Neuronal stem cell (in vitro differentiated cells): ENCODE measurements around the gene PTPRD.
"Not testable (repeated sequence)": the region's sequence is repeated elsewhere in the genome, so short reads cannot be mapped to it uniquely, and the experiment has no call there.

Source experiments
- DNase-seq: peaks from one replicate; pipeline ENCODE4 v3.0.0-alpha.2; 2013; ENCODE audit warnings: low spot score
- H2AFZ ChIP-seq: one replicate; pipeline ENCODE4 v1.6.1; 2013; ENCODE audit warnings: mild to moderate bottlenecking, low read length, inconsistent platforms
- H2AK5ac ChIP-seq: 2 replicates; pipeline ENCODE4 v1.6.1; 2013; ENCODE audit warnings: low read depth, mild to moderate bottlenecking, inconsistent platforms, low read length, moderate library complexity, mixed read lengths
- H2BK120ac ChIP-seq: 2 replicates; pipeline ENCODE4 v1.6.1; 2013; ENCODE audit warnings: low read depth, mild to moderate bottlenecking, inconsistent platforms, low read length, moderate library complexity, mixed read lengths
- H2BK12ac ChIP-seq: one replicate; pipeline ENCODE4 v1.6.1; 2013; ENCODE audit warnings: low read length, inconsistent platforms
- H2BK15ac ChIP-seq: 2 replicates; pipeline ENCODE4 v1.6.1; 2013; ENCODE audit warnings: mild to moderate bottlenecking, low read length, inconsistent platforms, mixed read lengths
- H2BK5ac ChIP-seq: one replicate; pipeline ENCODE4 v1.6.1; 2013; ENCODE audit warnings: inconsistent platforms, mild to moderate bottlenecking, low read length, moderate library complexity
- H3K14ac ChIP-seq: one replicate; pipeline ENCODE4 v1.6.1; 2013; ENCODE audit warnings: low read length, inconsistent platforms
- H3K18ac ChIP-seq: 2 replicates; pipeline ENCODE4 v1.6.1; 2013; ENCODE audit warnings: low read length, inconsistent platforms
- H3K23ac ChIP-seq: 2 replicates; pipeline ENCODE4 v1.6.1; 2013; ENCODE audit warnings: low read depth, mild to moderate bottlenecking, mixed read lengths, low read length, inconsistent platforms; ENCODE audit not compliant: poor library complexity
- H3K27ac ChIP-seq: replicated peaks from 3 replicates; pipeline ENCODE4 v1.5.1; 2013; ENCODE audit warnings: low read length, inconsistent platforms
- H3K27me3 ChIP-seq, 3 experiments: 2 replicates each; pipeline ENCODE4 v1.6.1; 2013; ENCODE audit warnings: low read length in 3 of 3, mild to moderate bottlenecking in 2 of 3, inconsistent platforms in 1 of 3, low read depth in 1 of 3, mixed read lengths in 1 of 3, moderate library complexity in 1 of 3; ENCODE audit not compliant: control insufficient read depth in 3 of 3, insufficient read depth in 3 of 3
- H3K36me3 ChIP-seq, 2 donors: replicated peaks in 1 of 2; 2 replicates each; pipeline ENCODE4 v1.6.1; 2013; ENCODE audit warnings: low read length in 2 of 2; ENCODE audit not compliant: control insufficient read depth in 2 of 2, insufficient read depth in 2 of 2
- H3K4ac ChIP-seq: 2 replicates; pipeline ENCODE4 v1.6.1; 2013; ENCODE audit warnings: inconsistent platforms, mild to moderate bottlenecking, low read length, moderate library complexity
- H3K4me1 ChIP-seq, 2 donors: 1 replicate in 1 of 2; 2 replicates in 1 of 2; pipeline ENCODE4 v1.6.1; 2013; ENCODE audit warnings: low read length in 2 of 2, low read depth in 1 of 2; ENCODE audit not compliant: control insufficient read depth in 2 of 2, insufficient read depth in 1 of 2
- H3K4me2 ChIP-seq: one replicate; pipeline ENCODE4 v1.6.1; 2013; ENCODE audit warnings: mild to moderate bottlenecking, low read length, inconsistent platforms; ENCODE audit not compliant: insufficient read depth, poor library complexity, severe bottlenecking
- H3K4me3 ChIP-seq, 2 donors: 2 replicates each; pipeline ENCODE4 v1.5.1; 2013; ENCODE audit warnings: low read length in 2 of 2, mild to moderate bottlenecking in 2 of 2, inconsistent platforms in 1 of 2, moderate library complexity in 1 of 2
- H3K79me1 ChIP-seq: one replicate; pipeline ENCODE4 v1.6.1; 2013; ENCODE audit warnings: low read depth, mild to moderate bottlenecking, inconsistent platforms, low read length, moderate library complexity
- H3K9ac ChIP-seq: one replicate; pipeline ENCODE4 v1.6.1; 2013; ENCODE audit warnings: mild to moderate bottlenecking, low read depth, low read length, inconsistent platforms; ENCODE audit not compliant: poor library complexity
- H3K9me3 ChIP-seq, 2 donors: replicated peaks in 1 of 2; 2 replicates each; pipeline versions ENCODE3 to v1.6.1; 2013; ENCODE audit warnings: low read length in 2 of 2, mild to moderate bottlenecking in 2 of 2, inconsistent platforms in 1 of 2, low read depth in 1 of 2, mixed read lengths in 1 of 2, moderate library complexity in 1 of 2; ENCODE audit not compliant: control insufficient read depth in 2 of 2, insufficient read depth in 1 of 2
- H4K8ac ChIP-seq: one replicate; pipeline ENCODE4 v1.6.1; 2013; ENCODE audit warnings: low read depth, mild to moderate bottlenecking, inconsistent platforms, low read length, moderate library complexity
- H4K91ac ChIP-seq: one replicate; pipeline ENCODE4 v1.6.1; 2013; ENCODE audit warnings: low read length, low read depth, mild to moderate bottlenecking, inconsistent platforms; ENCODE audit not compliant: poor library complexity
- WGBS, 2 donors: extraction: QIAGEN DNeasy Blood & Tissue Kit; methylation state at CpG; one replicate each; pipeline ENCODE4 v1.1.7; 2013; ENCODE audit warnings: missing lambda C conversion rate in 2 of 2, mixed read lengths in 1 of 2; ENCODE audit not compliant: insufficient read length in 2 of 2, insufficient replicate concordance in 1 of 2; ENCODE audit errors: extremely low coverage in 2 of 2; 5-methylcytosine and 5-hydroxymethylcytosine counted together

PTPRD gene

DNA sequence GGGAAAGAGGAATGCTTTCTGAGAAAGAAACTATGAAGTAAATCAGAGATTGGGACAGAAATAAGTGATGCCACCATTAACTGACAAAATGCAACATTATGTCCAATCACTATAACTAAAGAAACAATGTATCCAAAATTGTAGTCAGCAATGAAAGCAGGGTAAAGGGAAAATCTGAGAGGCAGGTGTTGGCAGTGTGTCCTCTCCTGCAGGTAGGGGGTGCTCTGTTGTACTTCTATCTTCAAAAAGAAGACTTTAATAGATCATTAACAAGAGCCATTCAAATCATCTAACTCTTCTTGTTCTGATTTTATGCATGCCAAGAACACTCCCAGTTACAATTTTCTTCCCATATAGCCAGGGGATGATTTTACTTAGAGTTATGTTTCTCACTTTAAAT lies 1275.7 kb downstream of the PTPRD start:
- Histone ChIP-seq H3K4me1 (peaks cover 2 to 4% of the 10 kb centered on the region in 2 donors), H3K18ac (no peak overlapping the region), H3K4me3 (no peak overlapping the region), H3K23ac (no peak overlapping the region), H3K4ac (no peak overlapping the region), H2BK120ac (no peak overlapping the region), H3K4me2 (no peak overlapping the region), H2BK12ac (no peak overlapping the region), H2BK15ac (no peak overlapping the region), H2AK5ac (no peak overlapping the region), H3K27me3 (no peaks in the 10 kb centered on the region), H2BK5ac (no peak overlapping the region), H3K9ac (no peak overlapping the region), H4K8ac (no peak overlapping the region), H3K14ac (no peak overlapping the region), H2AFZ (no peak overlapping the region), H4K91ac (no peak overlapping the region), H3K9me3 (no peaks in the 10 kb centered on the region), H3K36me3 (no peaks in the 10 kb centered on the region), H3K79me1 (no peaks in the 10 kb centered on the region), H3K27ac (no peak overlapping the region)
- no peak for DNase-seq

DNA sequence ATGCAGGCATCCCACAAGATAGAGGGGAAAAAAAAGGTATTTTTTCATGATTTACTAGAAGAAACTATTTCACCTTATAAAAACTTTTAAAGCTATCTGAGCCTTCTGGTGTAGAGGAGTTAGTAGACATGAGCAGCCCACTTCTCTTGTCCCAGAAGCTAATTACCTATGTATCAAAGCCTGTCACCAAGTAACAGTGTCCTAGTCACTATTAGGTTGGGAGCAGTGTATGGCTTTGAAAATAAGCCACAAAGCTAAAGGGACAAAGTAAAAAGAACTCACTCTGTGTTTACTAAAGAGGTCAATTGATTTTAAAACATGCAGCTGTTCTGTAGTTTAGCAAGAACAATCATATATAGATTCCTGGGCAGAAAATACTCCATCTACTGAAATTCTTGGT lies 1286.1 kb downstream of the PTPRD start:
- Histone ChIP-seq H2BK12ac (no peak overlapping the region), H3K23ac (no peak overlapping the region), H2BK15ac (no peak overlapping the region), H2BK120ac (no peak overlapping the region), H3K79me1 (no peaks in the 10 kb centered on the region), H2AK5ac (no peak overlapping the region), H3K4me1 (peaks cover 8 to 9% of the 10 kb centered on the region in 2 donors), H3K4ac (no peak overlapping the region), H3K18ac (no peak overlapping the region), H3K27ac (no peak overlapping the region), H3K4me3 (no peak overlapping the region), H3K9me3 (no peaks in the 10 kb centered on the region), H2AFZ (peak overlapping the region; percentile 80), H2BK5ac (no peak overlapping the region), H4K8ac (no peak overlapping the region), H3K14ac (no peak overlapping the region), H3K27me3 (no peaks in the 10 kb centered on the region), H3K4me2 (no peak overlapping the region), H3K9ac (no peak overlapping the region), H3K36me3 (no peaks in the 10 kb centered on the region), H4K91ac (no peak overlapping the region)
- DNase-seq: no peak

DNA sequence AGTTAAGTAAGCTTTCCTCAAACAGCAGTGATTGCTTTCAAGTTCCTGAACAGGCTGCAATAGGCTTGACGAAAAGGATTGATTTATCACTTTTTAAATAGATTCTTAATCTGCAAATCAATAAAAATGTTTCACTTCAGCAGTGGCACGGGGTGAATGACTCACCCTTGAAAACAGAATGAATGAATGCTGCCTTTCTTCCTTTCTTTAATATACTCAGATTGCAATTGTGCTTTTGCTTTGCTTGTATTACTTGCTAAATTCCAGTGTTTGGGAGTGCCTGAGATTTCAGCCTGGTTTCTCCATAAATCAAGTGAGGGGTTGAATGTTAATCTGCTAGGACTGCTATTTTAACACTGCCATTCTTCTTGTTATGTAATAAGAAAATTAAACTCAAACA lies 1293.8 kb downstream of the PTPRD start:
- H2BK120ac ChIP-seq: no peak overlapping the region
- no CpG with 5 or more reads among the region's 2 CpGs for WGBS, 2 donors

DNA sequence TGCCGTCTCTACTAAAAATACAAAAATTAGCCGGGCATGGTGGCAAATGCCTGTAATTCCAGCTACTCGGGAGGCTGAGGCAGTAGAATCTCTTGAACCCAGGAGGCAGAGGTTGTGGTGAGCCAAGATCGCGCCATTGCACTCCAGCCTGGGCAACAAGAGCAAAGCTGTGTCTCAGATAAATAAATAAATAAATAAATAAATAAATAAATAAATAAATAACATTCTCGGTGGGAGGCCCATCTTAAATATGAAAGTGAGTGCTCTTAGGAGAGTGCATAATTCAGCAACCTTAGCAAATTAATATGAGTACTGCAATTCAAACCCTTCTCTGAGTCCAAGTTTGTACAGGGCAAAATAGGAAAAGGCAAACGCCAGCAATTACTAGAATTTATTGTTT lies 1302.1 kb downstream of the PTPRD start:
- not testable (repeated sequence) for H4K91ac ChIP-seq, H3K14ac ChIP-seq, H4K8ac ChIP-seq, H3K4ac ChIP-seq, H3K23ac ChIP-seq, H3K4me2 ChIP-seq, H3K27ac ChIP-seq, H3K9me3 ChIP-seq, H3K9ac ChIP-seq, H3K79me1 ChIP-seq, DNase-seq, H3K36me3 ChIP-seq, H2AK5ac ChIP-seq, H3K4me3 ChIP-seq, H2AFZ ChIP-seq, H3K18ac ChIP-seq, H2BK120ac ChIP-seq, H3K27me3 ChIP-seq, H2BK5ac ChIP-seq, H3K4me1 ChIP-seq, H2BK15ac ChIP-seq, H2BK12ac ChIP-seq
- WGBS, 2 donors: no CpG with 5 or more reads among the region's 7 CpGs

More for the DNA sequence above, 1293.8 kb downstream of the PTPRD start:
- Histone ChIP-seq H2BK15ac (no peak overlapping the region), H3K9me3 (no peaks in the 10 kb centered on the region), H3K14ac (no peak overlapping the region), H3K27ac (no peak overlapping the region), H2BK12ac (no peak overlapping the region), H3K4ac (no peak overlapping the region), H3K18ac (no peak overlapping the region), H3K36me3 (no peaks in the 10 kb centered on the region), H2BK5ac (no peak overlapping the region), H2AK5ac (no peak overlapping the region), H4K8ac (no peak overlapping the region), H3K23ac (no peak overlapping the region), H4K91ac (no peak overlapping the region), H3K4me2 (no peak overlapping the region), H3K79me1 (no peaks in the 10 kb centered on the region), H3K4me3 (no peak overlapping the region), H2AFZ (peak overlapping the region; percentile 46), H3K9ac (no peak overlapping the region), H3K27me3 (no peaks in the 10 kb centered on the region), H3K4me1 (no peaks in the 10 kb centered on the region)
- DNase-seq: no peak
